Adrenal gland (tissue), 12 donors: Measurements from ENCODE around the gene ALDH1A3. TPM values are rescaled to one million over a fixed set of nuclear protein-coding genes. Genes with fewer than 3 reads are reported as not detected.
A peak's percentile ranks its signal among the peaks of the same experiment; 100 is the strongest.

Experiments
- DNase-seq, 7 donors: peaks; one replicate each; pipeline ENCODE4 v3.0.0-alpha.2; 2019 to 2020
- H3K27ac ChIP-seq, 5 donors: fragments of 200-600 bp; sonication (generic) in 4 of 5; 1 replicate in 3 of 5; 2 replicates in 2 of 5; pipeline versions ENCODE4 v1.5.1 to v1.8.0; 2016 to 2020; ENCODE audit warnings: mild to moderate bottlenecking in 1 of 5
- H3K27me3 ChIP-seq: fragments of 200-600 bp; 2 replicates; pipeline ENCODE4 v1.8.0; 2021
- H3K36me3 ChIP-seq, 2 donors: fragments of 200-600 bp; replicated peaks in 1 of 2; 1 replicate in 1 of 2; 2 replicates in 1 of 2; pipeline versions ENCODE4 v1.5.1 to v1.8.0; 2018 to 2022
- H3K4me1 ChIP-seq, 2 donors: fragments of 200-600 bp; replicated peaks in 1 of 2; 1 replicate in 1 of 2; 2 replicates in 1 of 2; pipeline versions ENCODE4 v1.5.1 to v1.8.0; 2018 to 2021
- H3K4me3 ChIP-seq, 4 donors: fragments of 200-600 bp; sonication (generic) in 3 of 4; one replicate each; pipeline ENCODE4 v1.5.1; 2016 to 2018
- H3K9me3 ChIP-seq, 3 donors: fragments of 200-600 bp; sonication (generic) in 1 of 3; replicated peaks in 1 of 3; 1 replicate in 2 of 3; 2 replicates in 1 of 3; pipeline versions ENCODE4 v1.5.1 to v1.8.0; 2016 to 2021
- CTCF ChIP-seq, 6 experiments: fragments of 450-650 bp in 4 of 6; fragments of 200-600 bp in 2 of 6; sonication (generic) in 1 of 6; IDR thresholded peaks; 1 replicate in 5 of 6; 2 replicates in 1 of 6; pipeline versions ENCODE4 v1.5.1 to v1.8.0; 2016 to 2021; ENCODE audit warnings: antibody characterized with exemption in 6 of 6, mild to moderate bottlenecking in 2 of 6, moderate library complexity in 1 of 6
- POLR2A ChIP-seq, 2 donors: fragments of 450-650 bp; IDR thresholded peaks; one replicate each; pipeline ENCODE4 v1.6.1; 2017; ENCODE audit warnings: antibody characterized with exemption in 2 of 2, mild to moderate bottlenecking in 2 of 2, moderate library complexity in 1 of 2
- WGBS, 4 donors: extraction: QIAGEN DNeasy Blood & Tissue Kit in 2 of 4; methylation state at CpG; one replicate each; pipeline versions ENCODE4 v1.1.5 to v1.1.7; 2013 to 2017; 5-methylcytosine and 5-hydroxymethylcytosine counted together
- intact Hi-C, 2 donors: fragments of 100-400 bp; cut with DNase I; formaldehyde crosslinking; loops; one replicate each; pipeline versions ENCODE4 v1.14.1 to v1.15.0; 2022 to 2023
- polyA plus RNA-seq, 3 donors: library from polyadenylated mRNA; stranded (reverse); fragments of 200-250 nt in 2 of 3; fragments of 350-450 nt in 1 of 3; fragmentation: Illumina TruSeq in 1 of 3; extraction: RNeasy Lipid Tissue Mini Kit (QIAGEN cat#74804) in 1 of 3; gene quantifications; one replicate each; pipeline ENCODE4 v1.2.3, GENCODE V29; 2013 to 2014
- total RNA-seq, 9 donors: library from RNA; depleted of rRNA in 4 of 9; stranded (reverse); fragments of >200 nt in 4 of 9; fragments of 120-200 nt in 1 of 9; fragmentation: NEBNext Ultra II Directional in 1 of 9; extraction: Animal tissue kit (Norgen Biotek cat#: 25700) in 1 of 9; gene quantifications; one replicate each; pipeline versions ENCODE4 v1.1.0 to v1.2.4, GENCODE V29; 2013 to 2023
- donor health status: healthy with polysubstance abuse.
- donor health status: Bipolar disorder and iron deficiency.
- donor health status: DM: yes; HTN: yes; CAD: no.
- donor health status: DM: no; HTN: no; CAD: no.
- donor health status: DM: no; HTN: no; CAD: no.
- donor health status: DM: yes; HTN: yes; CAD: no.

ALDH1A3 gene
- total and polyA plus RNA-seq, 12 donors, result 1.8 to 165 (median 30.5) TPM

- Histone ChIP-seq H3K27me3 (peaks cover under 1% of the 10 kb centered on the region), H3K4me1 (peaks cover 0 to 7% of the 10 kb centered on the region in 2 donors), H3K9me3 (no peaks in the 10 kb centered on the region), H3K4me3 (no peak overlapping the region), H3K36me3 (no peaks in the 10 kb centered on the region), H3K27ac (no peak overlapping the region)
- TF ChIP-seq POLR2A (IDR thresholded peaks at IDR 0.05), result no peak
- TF ChIP-seq CTCF (IDR thresholded peaks at IDR 0.05), result no peak
- intact Hi-C loops, result no loop called here
- WGBS, 4 donors, result 72 to 85% (median 78%) methylated on average over 5 of the region's 5 CpGs
- DNase-seq, result peak in 1 of 7 donors; percentile 1
These were observed 44.3 kb downstream of the ALDH1A3 start for GRCh38 chr15:100923902-100924301.

GRCh38 chr15:100924436-100924835, 44.8 kb downstream of the ALDH1A3 start:
- 86 to 92% (median 90%) methylated on average over 11 of the region's 11 CpGs for WGBS, 4 donors
- Histone ChIP-seq H3K27me3 (no peaks in the 10 kb centered on the region), H3K36me3 (no peaks in the 10 kb centered on the region), H3K4me3 (no peak overlapping the region), H3K9me3 (no peaks in the 10 kb centered on the region), H3K4me1 (peaks cover 0 to 6% of the 10 kb centered on the region in 2 donors), H3K27ac (no peak overlapping the region)
- DNase-seq, result no peak
- no peak for TF ChIP-seq POLR2A (IDR thresholded peaks at IDR 0.05)
- no peak for TF ChIP-seq CTCF (IDR thresholded peaks at IDR 0.05)
- intact Hi-C loops, result no loop called here

- DNase-seq, result no peak
- Histone ChIP-seq H3K27ac (no peak overlapping the region), H3K36me3 (no peaks in the 10 kb centered on the region), H3K27me3 (no peaks in the 10 kb centered on the region), H3K9me3 (no peaks in the 10 kb centered on the region), H3K4me1 (peaks cover 0 to 6% of the 10 kb centered on the region in 2 donors), H3K4me3 (no peak overlapping the region)
- intact Hi-C loops, result no loop called here
- 80 to 84% (median 83%) methylated on average over 8 of the region's 8 CpGs for WGBS, 4 donors
- TF ChIP-seq POLR2A (IDR thresholded peaks at IDR 0.05), result no peak
- TF ChIP-seq CTCF (IDR thresholded peaks at IDR 0.05), result no peak
These were observed 45.8 kb downstream of the ALDH1A3 start for GRCh38 chr15:100925480-100925879.

- 87 to 92% (median 90%) methylated on average over 10 to 11 of the region's 11 CpGs for WGBS, 4 donors
- DNase-seq, result peak in 1 of 7 donors; percentile 5
- H3K27me3 ChIP-seq, result no peaks in the 10 kb centered on the region
These were observed 46.6 kb downstream of the ALDH1A3 start for GRCh38 chr15:100926258-100926657.

More at GRCh38 chr15:100926258-100926657, 46.6 kb downstream of the ALDH1A3 start:
- no peaks in the 10 kb centered on the region for H3K36me3 ChIP-seq
- H3K4me1 ChIP-seq, result peaks cover 0 to 6% of the 10 kb centered on the region in 2 donors
- TF ChIP-seq CTCF (IDR thresholded peaks at IDR 0.05) (no peak), POLR2A (IDR thresholded peaks at IDR 0.05) (no peak)
- intact Hi-C loops, result no loop called here
- H3K4me3 ChIP-seq, result no peak overlapping the region
- H3K9me3 ChIP-seq, result no peaks in the 10 kb centered on the region
- H3K27ac ChIP-seq, result no peak overlapping the region
